H9 (cell line): Measurements from ENCODE around the gene ALDH1L1. TPM values are rescaled to one million over a fixed set of nuclear protein-coding genes. Genes with fewer than 3 reads are reported as not detected.

Experiments used
- DNase-seq: peaks from one replicate; pipeline ENCODE4 v3.0.0-alpha.2; 2017
- H2AFZ ChIP-seq: one replicate; pipeline ENCODE4 v1.6.1; 2013; ENCODE audit warnings: mild to moderate bottlenecking, low read length, control low read depth, moderate library complexity
- H2AK5ac ChIP-seq: 2 replicates; pipeline ENCODE4 v1.6.1; 2013; ENCODE audit warnings: low read length, control low read depth, mixed read lengths; ENCODE audit not compliant: insufficient read length
- H2BK120ac ChIP-seq: one replicate; pipeline ENCODE4 v1.6.1; 2013; ENCODE audit warnings: low read depth, mild to moderate bottlenecking, low read length, control low read depth, inconsistent platforms; ENCODE audit not compliant: poor library complexity, severe bottlenecking
- H2BK12ac ChIP-seq: 2 replicates; pipeline ENCODE4 v1.6.1; 2013; ENCODE audit warnings: low read length, control low read depth, mixed read lengths, low read depth; ENCODE audit not compliant: insufficient read length
- H2BK15ac ChIP-seq: 2 replicates; pipeline ENCODE4 v1.6.1; 2013; ENCODE audit warnings: low read depth, low read length, control low read depth
- H2BK20ac ChIP-seq: one replicate; pipeline ENCODE4 v1.6.1; 2013; ENCODE audit warnings: low read depth, mild to moderate bottlenecking, low read length, control low read depth, inconsistent platforms; ENCODE audit not compliant: poor library complexity, severe bottlenecking
- H2BK5ac ChIP-seq: 2 replicates; pipeline ENCODE4 v1.6.1; 2013; ENCODE audit warnings: low read length, control low read depth, mixed read lengths; ENCODE audit not compliant: insufficient read length
- H3K14ac ChIP-seq: 2 replicates; pipeline ENCODE4 v1.6.1; 2013; ENCODE audit warnings: low read length, control low read depth; ENCODE audit not compliant: insufficient read depth
- H3K18ac ChIP-seq: 2 replicates; pipeline ENCODE4 v1.6.1; 2013; ENCODE audit warnings: low read depth, mild to moderate bottlenecking, mixed read lengths, low read length, control low read depth; ENCODE audit not compliant: insufficient read length
- H3K23ac ChIP-seq: 2 replicates; pipeline ENCODE4 v1.6.1; 2013; ENCODE audit warnings: low read length, control low read depth, mixed read lengths, low read depth; ENCODE audit not compliant: insufficient read length
- H3K23me2 ChIP-seq: 2 replicates; pipeline ENCODE4 v1.6.1; 2013; ENCODE audit warnings: low read depth, mild to moderate bottlenecking, mixed read lengths, low read length, control low read depth; ENCODE audit not compliant: insufficient read length, poor library complexity, severe bottlenecking
- H3K27ac ChIP-seq: 2 replicates; pipeline ENCODE4 v1.5.1; 2013; ENCODE audit warnings: low read length, control low read depth, mixed read lengths, low read depth; ENCODE audit not compliant: insufficient read length
- H3K27me3 ChIP-seq: 2 replicates; pipeline ENCODE4 v1.6.1; 2013; ENCODE audit warnings: low read length, control low read depth, inconsistent platforms; ENCODE audit not compliant: insufficient read depth
- H3K4ac ChIP-seq: 2 replicates; pipeline ENCODE4 v1.6.1; 2013; ENCODE audit warnings: low read depth, mild to moderate bottlenecking, control low read depth, inconsistent platforms, low read length, moderate library complexity
- H3K4me1 ChIP-seq: 2 replicates; pipeline ENCODE4 v1.6.1; 2013; ENCODE audit warnings: low read length, control low read depth, inconsistent platforms; ENCODE audit not compliant: insufficient read depth
- H3K4me2 ChIP-seq: 2 replicates; pipeline ENCODE4 v1.6.1; 2013; ENCODE audit warnings: low read length, control low read depth, mixed read lengths; ENCODE audit not compliant: insufficient read length, insufficient read depth
- H3K56ac ChIP-seq: 2 replicates; pipeline ENCODE4 v1.6.1; 2013; ENCODE audit warnings: low read depth, mild to moderate bottlenecking, mixed read lengths, low read length, control low read depth; ENCODE audit not compliant: insufficient read length
- H3K79me1 ChIP-seq: 2 replicates; pipeline ENCODE4 v1.6.1; 2013; ENCODE audit warnings: low read depth, mild to moderate bottlenecking, moderate library complexity, low read length, control low read depth, inconsistent platforms; ENCODE audit not compliant: insufficient read depth, poor library complexity, severe bottlenecking
- H3K79me2 ChIP-seq: 2 replicates; pipeline ENCODE4 v1.6.1; 2013; ENCODE audit warnings: low read length, control low read depth, inconsistent platforms; ENCODE audit not compliant: insufficient read depth
- H3K9ac ChIP-seq: 2 replicates; pipeline ENCODE4 v1.6.1; 2013; ENCODE audit warnings: low read length, control low read depth, mixed read lengths; ENCODE audit not compliant: insufficient read length; ENCODE audit errors: extremely low read depth
- H3K9me3 ChIP-seq: one replicate; pipeline ENCODE4 v1.6.1; 2013; ENCODE audit warnings: low read depth, low read length, inconsistent platforms; ENCODE audit not compliant: control insufficient read depth
- H3T11ph ChIP-seq: one replicate; pipeline ENCODE4 v1.6.1; 2013; ENCODE audit warnings: mild to moderate bottlenecking, low read length, control low read depth, inconsistent platforms
- H4K20me1 ChIP-seq: one replicate; pipeline ENCODE4 v1.6.1; 2013; ENCODE audit not compliant: control insufficient read depth, insufficient read length, insufficient read depth
- H4K5ac ChIP-seq: 2 replicates; pipeline ENCODE4 v1.6.1; 2013; ENCODE audit warnings: low read depth, mild to moderate bottlenecking, mixed read lengths, low read length, control low read depth; ENCODE audit not compliant: insufficient read length
- H4K8ac ChIP-seq: replicated peaks from 2 replicates; pipeline ENCODE4 v1.6.1; 2013; ENCODE audit warnings: low read length, control low read depth, mixed read lengths, low read depth; ENCODE audit not compliant: insufficient read length
- H4K91ac ChIP-seq: 2 replicates; pipeline ENCODE4 v1.6.1; 2013; ENCODE audit warnings: low read depth, mild to moderate bottlenecking, moderate library complexity, mixed read lengths, low read length, control low read depth; ENCODE audit not compliant: insufficient read length
- H3K27ac Mint-ChIP-seq, 3 experiments: 2 replicates in 2 of 3; 3 replicates in 1 of 3; pipeline ENCODE4 v1.8.0; 2020 to 2021; ENCODE audit warnings: mixed read lengths in 3 of 3, mild to moderate bottlenecking in 1 of 3, moderate library complexity in 1 of 3
- H3K27me3 Mint-ChIP-seq: 2 replicates; pipeline ENCODE4 v1.8.0; 2021; ENCODE audit warnings: low read depth, mild to moderate bottlenecking, moderate library complexity, mixed read lengths
- H3K36me3 Mint-ChIP-seq, 3 experiments: 2 replicates in 2 of 3; 3 replicates in 1 of 3; pipeline ENCODE4 v1.8.0; 2020 to 2021; ENCODE audit warnings: low read depth in 3 of 3, mixed read lengths in 3 of 3; ENCODE audit not compliant: insufficient read depth in 1 of 3
- H3K4me1 Mint-ChIP-seq, 2 experiments: 2 replicates each; pipeline ENCODE4 v1.8.0; 2020; ENCODE audit warnings: mixed read lengths in 2 of 2
- H3K4me3 Mint-ChIP-seq, 2 experiments: 2 replicates in 1 of 2; 3 replicates in 1 of 2; pipeline ENCODE4 v1.8.0; 2020 to 2021; ENCODE audit warnings: mild to moderate bottlenecking in 2 of 2, mixed read lengths in 2 of 2, moderate library complexity in 1 of 2
- H3K9me3 Mint-ChIP-seq, 2 experiments: 2 replicates in 1 of 2; 3 replicates in 1 of 2; pipeline ENCODE4 v1.8.0; 2020; ENCODE audit warnings: mild to moderate bottlenecking in 2 of 2, mixed read lengths in 2 of 2, moderate library complexity in 1 of 2
- CTCF ChIP-seq: fragments of 200-600 bp; sonication (generic); conservative IDR thresholded peaks from 3 replicates; pipeline ENCODE4 v1.8.0; 2021; ENCODE audit warnings: antibody characterized with exemption, mild to moderate bottlenecking
- WGBS: extraction: QIAGEN DNeasy Blood & Tissue Kit; methylation state at CpG from one replicate; pipeline ENCODE4 v1.1.7; 2013; ENCODE audit warnings: missing lambda C conversion rate, low lambda C conversion rate, mixed read lengths; ENCODE audit not compliant: insufficient read length; ENCODE audit errors: extremely low coverage; 5-methylcytosine and 5-hydroxymethylcytosine counted together
- total RNA-seq: library from RNA; stranded (reverse); gene quantifications from 2 replicates; pipeline ENCODE4 v1.2.1, GENCODE V29; 2021

ALDH1L1 gene
- total RNA-seq, 1 experiment from 2014 or later = 0.90 TPM

- no peak overlapping the region for H3K4ac ChIP-seq
- Mint-ChIP-seq H3K4me1 (peaks cover 9 to 14% of the 10 kb centered on the region in 2 experiments), H3K27ac (no peak overlapping the region), H3K9me3 (peaks cover 68 to 70% of the 10 kb centered on the region in 2 experiments), H3K4me3 (no peak overlapping the region), H3K27me3 (peaks cover 3% of the 10 kb centered on the region; the same call in 1 of the 2 replicates), H3K36me3 (peaks cover 19 to 66% (median 36%) of the 10 kb centered on the region in 3 experiments)
- no peak overlapping the region for H2BK15ac ChIP-seq
- H2BK12ac ChIP-seq = no peak overlapping the region
- H3K4me2 ChIP-seq = no peak overlapping the region
- H4K5ac ChIP-seq = no peak overlapping the region
- no peak for TF ChIP-seq CTCF
- H3K23me2 ChIP-seq = peaks cover 3% of the 10 kb centered on the region
- H4K20me1 ChIP-seq = no peaks in the 10 kb centered on the region
- H2AFZ ChIP-seq = no peak overlapping the region
- H3K27me3 ChIP-seq = no peaks in the 10 kb centered on the region
- no peaks in the 10 kb centered on the region for H3K79me2 ChIP-seq
- no peaks in the 10 kb centered on the region for H3K79me1 ChIP-seq
- H3T11ph ChIP-seq = no peak overlapping the region
- H4K8ac ChIP-seq = no peak overlapping the region
- DNase-seq = no peak
- H3K23ac ChIP-seq = no peak overlapping the region
- no peaks in the 10 kb centered on the region for H3K4me1 ChIP-seq
- no peak overlapping the region for H3K18ac ChIP-seq
- no peak overlapping the region for H2BK20ac ChIP-seq
- no peak overlapping the region for H4K91ac ChIP-seq
- no peak overlapping the region for H3K14ac ChIP-seq
- no peak overlapping the region for H2BK120ac ChIP-seq
- WGBS = no CpG with 5 or more reads among the region's 1 CpG
- no peak overlapping the region for H2AK5ac ChIP-seq
- H2BK5ac ChIP-seq = no peak overlapping the region
- no peak overlapping the region for H3K9ac ChIP-seq
- H3K9me3 ChIP-seq = peaks cover 8% of the 10 kb centered on the region
- H3K56ac ChIP-seq = no peak overlapping the region
- H3K27ac ChIP-seq = no peak overlapping the region
These were observed 92.7 kb downstream of the ALDH1L1 start for GRCh38 chr3:126087552-126088175.
